ENCODE data around the gene KIF7.
A peak's percentile ranks its signal among the peaks of the same experiment; 100 is the strongest.

The KIF7 gene

DNA sequence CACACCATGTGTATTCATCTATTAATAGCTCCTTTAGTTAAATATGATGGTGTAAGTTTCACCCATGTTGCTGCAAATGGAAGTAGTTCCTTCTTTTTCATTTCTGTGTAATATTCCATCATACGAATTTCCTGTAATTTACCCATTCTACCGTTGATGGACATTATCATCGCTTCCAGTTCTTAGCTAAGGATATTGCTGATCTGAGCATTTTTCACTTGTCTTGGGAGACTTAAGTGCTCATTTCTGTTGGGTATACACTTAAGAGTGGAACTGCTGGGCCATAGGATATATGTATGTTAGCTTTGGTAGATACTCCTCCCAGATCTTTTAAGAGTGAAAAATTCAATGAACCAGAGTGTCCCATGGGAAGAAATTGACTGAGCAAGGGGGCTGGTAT is 12.9 kb upstream of the KIF7 start:
- no peak for DNase-seq

DNA sequence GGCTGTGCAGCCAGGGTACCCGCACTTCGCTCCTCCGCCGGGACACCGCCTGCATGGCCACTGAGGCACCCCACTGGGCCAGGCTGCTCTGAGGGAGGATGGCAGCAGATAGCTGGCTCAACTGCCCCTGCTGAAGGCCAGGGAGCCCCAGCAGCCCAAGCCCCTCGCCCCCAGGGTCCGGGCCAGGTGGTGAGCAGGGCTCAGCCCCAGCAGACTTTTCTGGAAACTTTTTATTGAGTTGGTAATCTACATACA is 12.4 kb upstream of the KIF7 start:
- no peak for DNase-seq

DNA sequence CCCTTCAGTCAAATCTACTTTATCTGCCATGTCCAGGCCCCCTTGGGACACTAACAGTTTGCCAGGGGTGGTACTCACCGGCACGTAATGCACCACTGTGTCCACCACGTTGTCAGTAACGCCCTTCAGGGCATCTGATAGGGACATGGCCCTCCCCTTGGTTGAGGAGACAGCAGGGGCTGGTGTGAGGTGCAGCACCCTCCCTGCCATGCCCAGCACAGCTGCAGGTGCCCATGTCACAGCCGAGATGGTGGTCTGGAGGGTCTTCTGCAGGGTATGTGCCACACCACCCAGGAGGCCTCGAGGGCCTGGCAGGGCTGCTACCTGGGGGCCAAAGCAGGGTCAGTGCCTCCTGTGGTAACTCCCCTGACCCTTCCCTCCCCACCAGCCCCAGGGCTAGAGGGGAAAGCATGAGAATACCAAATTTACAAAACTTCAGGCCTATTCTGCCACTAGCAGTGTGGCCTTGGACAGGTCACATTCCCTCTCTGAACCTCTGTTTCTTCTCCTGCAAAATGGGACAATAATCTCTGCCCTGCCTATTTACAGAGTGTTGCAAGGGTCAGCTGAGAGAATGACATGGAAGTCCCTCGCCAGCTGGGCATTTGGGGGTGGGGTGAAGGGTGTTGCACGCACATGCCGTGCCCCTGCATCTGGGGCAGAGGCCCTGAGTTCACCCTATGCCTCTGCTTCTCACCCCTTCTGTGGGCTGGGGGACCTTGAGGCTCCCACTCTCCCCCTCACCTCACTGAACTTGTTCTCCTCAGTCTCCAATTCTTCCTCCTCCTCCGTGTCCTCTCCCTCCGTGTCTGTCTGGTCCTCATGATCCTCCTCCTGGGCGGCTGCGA is 11.8 kb upstream of the KIF7 start:
- no peak for DNase-seq

DNA sequence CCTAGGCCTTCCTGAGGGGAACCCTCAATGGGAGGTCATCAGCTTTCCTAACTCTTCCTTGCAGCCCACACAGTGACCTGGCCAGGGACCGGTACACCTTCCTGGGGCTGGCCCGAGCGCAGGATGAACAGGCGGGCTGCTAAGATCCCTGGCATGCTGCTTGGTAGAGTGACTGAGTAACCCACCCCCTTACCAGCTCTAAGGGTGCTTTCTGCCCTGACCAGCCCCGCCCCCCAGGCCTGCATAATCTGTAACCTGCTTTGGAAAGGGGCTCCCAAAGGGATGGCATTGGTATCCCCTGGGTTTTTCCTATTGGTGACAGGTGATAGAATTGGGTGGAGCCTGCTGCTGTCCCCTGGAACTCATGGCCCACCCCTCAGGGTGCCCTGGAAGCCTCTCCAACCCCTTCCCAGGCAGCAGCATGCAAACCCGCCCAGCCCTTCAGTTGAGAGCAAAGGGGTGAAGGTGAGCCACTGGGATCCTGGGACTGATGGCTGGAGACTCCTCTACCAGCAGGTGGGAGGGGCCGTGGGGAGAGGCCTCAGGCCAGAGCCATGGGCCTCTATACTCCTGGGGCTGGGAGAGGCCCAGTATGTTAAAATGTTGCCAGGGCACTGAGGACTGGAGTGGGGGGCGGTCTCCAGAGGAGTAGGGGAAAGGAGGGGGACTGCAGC is 11.1 kb upstream of the KIF7 start:
- DNase-seq, result no peak

DNA sequence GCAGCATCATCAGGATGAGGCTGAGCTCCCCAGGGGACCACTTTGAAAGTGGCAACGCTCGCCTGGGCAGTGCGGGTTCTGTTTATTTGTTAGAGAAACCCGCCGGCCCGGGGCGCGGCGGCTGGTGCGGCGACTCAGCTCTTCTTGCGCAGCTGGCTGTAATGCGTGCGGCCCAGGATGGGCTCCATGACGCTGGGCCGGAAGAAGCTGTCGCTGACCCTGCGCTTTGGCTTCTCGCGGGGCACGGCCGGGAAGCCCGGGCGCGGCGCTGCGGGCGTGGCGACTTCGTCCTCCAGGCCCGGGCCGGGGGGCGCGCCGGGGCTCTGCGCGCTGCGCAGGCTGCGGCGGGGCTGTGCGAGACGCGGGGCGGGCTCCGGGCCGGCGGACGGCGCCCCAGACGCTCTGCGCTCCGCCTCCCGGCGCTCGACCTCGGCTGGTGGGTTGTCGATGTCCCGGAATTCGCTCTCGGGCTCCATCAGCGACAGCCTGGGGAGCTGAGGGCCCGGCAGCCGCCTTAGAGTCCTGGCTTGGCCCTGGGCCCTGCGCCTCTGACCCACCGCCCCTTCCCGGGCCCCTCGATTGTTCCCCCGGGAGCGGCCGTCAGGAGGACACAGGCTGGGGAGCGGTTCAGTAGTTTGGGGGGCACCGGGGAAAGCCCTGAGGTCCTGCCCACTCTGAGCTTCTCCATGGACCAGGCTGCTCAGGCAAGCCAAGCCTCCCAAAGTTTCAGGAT is 10.3 kb upstream of the KIF7 start:
- no peak for DNase-seq

DNA sequence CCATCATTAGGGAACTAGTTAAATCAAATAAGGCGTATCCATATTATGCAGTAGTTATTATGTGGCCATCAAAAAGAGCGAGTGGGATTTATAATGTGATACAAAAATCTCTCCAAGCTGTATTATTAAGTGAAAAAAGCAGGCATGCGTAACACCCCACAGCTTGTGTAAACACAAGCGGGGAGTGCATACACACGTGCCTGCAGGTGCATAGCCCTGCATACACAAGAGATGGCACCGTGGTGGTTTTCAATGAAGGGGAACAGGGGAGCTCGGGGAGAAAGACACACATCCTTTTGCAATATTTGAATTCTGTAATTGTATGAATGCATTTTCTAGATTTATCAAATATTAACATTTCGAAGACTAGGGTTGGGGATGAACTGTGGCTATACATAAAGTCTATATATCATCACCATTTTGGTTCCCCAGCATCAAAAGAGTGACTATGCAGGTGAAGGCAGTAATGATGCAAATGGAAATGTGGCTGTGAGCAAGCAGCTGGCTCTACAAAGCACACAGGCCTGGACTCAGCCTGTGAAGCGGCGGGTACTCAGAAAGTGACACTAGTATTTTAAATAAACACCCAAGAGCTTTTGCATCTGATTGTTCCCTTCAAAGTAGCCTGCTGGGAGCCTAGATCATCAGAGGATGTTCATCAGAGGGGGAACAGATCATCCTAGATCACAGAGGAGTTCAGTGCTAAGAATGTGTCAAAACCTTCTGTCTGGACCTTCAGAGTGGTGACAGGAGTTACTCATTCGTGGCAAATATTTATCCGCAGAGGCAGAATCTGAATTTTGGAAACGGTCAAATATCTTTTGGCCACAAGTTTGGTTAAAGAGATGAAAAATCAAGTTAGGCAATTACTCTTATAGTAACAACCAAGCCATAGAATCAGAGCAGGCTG is 9.4 kb upstream of the KIF7 start:
- DNase-seq, result no peak

DNA sequence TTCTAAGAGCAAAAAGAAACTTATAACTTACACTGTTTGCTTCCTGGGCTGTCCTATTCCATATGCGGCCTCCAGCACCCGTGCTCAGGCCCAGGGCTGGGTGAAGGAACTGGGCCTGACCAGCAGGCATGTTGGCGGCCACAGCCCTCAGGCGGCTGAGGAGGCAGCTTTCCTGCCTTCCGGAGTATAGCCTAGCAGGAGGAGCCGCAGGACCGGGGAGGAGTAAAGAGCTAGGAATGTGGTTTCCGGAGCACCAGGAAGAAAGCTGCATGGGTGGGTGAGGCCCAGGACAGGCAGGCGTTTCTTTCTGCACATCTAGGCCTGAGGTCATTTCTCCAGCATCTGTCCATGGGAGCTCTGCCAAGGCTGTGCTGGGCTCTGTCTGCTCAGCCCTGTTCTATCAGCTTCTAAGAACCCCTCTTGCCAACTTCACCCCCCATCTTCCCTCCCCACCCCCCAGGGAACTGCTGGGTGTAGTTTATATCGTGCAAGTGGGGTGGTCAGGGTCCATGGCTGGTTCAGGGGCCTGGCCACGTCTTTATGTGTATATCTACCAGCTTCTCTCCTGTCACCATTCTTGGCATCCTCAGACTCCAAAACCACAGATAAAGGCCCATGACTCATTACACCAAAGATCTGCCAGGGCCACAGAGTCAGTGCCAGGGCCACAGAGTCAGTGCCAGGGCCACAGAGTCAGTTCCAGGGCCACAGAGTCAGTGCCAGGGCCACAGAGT is 7.8 kb upstream of the KIF7 start:
- DNase-seq, result no peak

DNA sequence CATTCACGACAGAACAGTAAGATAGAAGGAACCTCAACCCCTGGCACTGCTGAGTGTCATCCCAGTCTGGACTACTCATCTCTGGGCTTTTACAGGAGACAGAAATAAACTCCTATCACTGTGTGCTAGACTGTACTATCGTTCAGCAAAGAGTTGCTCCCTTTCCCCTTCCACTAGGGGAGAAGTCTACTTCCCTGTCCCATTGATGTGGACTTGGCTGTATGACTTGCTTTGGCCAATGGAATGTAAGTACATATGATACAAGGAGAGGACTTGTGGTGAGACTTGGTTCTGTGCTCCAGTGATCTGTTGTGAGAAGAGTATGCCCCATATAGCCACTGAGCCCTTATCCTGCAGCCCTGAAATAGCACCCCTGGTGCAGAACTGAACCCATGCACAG is 5.3 kb upstream of the KIF7 start:
- no peak for DNase-seq

DNA sequence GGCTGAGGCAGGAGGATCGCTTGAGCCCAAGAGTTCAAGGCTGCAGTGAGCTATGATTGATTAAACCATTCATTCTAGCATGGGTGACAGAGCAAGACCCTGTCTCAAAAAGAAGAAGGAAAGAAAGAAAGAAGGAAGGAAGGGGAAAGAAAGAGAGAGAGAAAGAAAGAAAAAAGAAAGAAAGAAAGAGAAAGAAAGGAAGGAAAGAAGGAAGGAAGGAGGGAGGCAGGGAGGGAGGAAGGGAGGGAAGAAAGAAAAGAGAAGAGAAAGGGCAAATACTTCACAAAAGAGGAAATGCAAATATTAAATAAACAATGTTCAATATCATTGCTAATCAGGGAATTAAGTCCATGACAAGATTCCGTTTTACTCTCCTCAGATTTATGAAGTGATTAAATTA is 4.0 kb upstream of the KIF7 start:
- no peak for DNase-seq

DNA sequence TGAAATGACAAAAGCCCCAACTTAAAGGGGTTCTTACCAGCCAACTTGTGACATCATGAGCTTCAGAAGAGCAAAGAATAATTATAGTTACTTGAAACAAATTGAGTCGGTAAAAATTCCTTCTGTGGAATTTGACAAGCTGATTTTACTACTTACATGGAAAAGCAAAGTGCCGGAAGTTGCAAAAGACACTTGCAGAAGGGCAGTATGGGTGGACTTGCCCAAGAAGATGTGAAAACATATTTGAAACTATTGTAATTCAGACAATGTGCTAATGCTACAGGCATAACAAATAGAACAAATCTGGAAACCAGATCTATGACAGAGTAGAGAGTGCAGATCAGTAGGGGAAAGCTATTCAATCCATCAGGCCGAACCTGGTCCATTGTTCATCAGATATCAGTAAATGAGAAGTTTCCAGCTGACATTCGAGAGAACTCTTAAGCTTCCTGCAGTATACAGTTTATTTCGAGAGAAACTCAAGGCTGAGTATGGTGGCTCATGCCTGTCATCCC is 2.5 kb upstream of the KIF7 start:
- DNase-seq, result no peak

DNA sequence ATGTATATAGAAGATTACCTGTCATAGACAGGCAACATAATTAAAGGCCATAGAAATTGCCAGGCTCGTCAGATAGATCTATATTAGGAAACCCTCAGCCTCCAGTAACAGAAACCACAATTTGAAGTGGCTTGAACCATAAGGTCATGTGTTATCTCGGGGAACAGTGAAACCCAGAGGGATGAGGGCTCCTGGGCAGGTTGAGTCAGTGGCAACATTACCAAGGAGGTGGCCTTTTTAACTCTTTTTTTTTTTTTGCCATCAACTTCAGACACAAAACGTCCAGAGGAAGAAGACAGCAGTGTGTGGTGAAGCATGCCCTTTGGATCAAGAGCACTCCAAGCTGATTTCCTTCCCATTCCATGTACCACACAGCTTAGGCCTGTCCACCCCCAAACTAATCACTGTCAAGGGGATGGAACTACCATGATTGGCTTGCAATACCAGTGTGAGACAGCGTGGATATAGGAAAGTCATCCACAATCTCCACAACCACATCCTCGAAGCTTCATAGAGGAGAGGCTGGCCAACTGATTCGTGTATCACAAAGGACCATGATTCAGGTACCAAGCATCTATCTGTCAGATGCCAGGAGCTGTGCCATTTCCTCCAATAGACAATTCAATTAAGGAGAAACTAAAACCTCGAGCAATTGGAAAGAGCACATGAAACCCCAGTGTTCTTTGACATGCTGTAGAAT is 999 bp upstream of the KIF7 start:
- DNase-seq, result no peak

DNA sequence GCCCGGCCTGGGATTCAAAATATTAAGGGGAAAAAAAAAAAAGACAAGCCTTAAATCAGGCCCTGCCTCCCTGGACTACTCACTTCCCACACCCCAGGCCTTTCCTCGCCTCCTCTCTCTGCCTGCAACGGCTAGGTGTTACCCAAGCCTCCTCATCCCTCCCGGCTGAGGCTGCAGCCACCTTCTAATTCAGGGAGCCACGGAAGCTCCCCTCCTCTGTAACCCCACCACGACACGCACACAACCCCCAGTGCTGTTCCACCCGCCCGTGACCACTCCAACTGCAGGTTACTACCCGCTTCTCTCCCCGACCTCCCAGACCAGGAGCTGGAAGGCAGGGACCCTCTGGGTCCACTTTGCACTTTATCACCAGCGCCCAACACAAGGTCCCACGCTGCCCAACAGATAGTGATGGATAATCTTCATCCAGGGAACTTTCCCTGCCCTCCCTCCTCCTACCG is 936 bp downstream of the KIF7 start:
- no peak for DNase-seq

DNA sequence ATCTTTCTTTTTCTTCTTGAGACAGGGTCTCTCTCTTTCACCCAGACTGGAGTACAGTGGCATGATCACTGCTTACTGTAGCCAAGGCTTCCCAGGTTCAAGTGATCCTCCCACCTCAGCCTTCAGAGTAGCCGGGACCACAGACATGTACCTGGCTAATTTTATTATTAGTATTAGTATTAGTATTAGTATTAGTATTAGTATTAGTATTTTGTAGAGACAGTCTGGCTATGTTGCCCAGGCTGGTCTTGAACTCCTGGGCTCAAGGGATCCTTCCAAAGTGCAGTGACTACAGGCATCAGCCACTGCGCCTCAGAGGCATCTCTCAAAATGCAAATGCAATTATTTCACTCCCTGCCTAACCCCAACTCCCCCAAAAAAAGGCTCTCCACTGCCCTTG is 1.7 kb downstream of the KIF7 start:
- DNase-seq, result no peak

DNA sequence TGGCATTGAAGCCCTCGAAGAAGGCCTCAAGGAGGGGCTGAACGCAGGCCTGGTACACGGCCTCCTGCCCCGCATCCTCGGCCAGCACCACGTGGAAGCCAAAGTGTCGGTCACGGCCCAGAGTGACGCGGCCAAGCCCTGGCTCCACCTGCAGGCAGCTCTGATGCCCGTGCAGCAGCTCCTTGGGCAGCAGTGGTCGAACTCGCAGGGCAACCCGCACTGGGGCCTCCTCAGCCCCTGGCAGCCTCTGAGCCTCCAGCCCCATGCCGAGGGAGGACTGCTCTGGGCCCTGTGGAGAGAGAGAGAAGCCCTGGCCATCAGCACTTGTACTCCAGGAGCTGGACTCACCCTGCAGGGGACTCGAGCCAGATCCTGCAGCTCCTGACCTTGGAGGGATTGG is 2.6 kb downstream of the KIF7 start:
- no peak for DNase-seq

DNA sequence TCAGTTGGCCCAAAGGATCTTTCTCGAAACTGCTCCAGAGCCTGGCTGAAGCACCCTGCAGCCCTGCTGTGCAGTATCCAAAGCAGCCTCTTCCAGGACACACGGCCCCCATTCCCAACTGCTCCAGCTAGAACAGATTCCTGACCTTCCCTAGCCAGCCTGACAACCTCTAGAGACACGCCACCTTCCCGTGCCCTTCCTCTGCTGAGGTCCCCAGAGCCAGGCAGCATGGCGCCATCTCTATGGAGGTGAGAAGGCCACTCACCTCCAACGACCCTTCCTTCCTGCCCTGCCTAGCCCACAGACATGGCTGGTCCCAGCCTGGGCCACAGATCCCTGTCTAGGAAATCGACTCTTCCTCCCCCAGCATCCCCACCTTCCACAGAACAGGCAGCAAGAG is 3.1 kb downstream of the KIF7 start:
- DNase-seq, result no peak

DNA sequence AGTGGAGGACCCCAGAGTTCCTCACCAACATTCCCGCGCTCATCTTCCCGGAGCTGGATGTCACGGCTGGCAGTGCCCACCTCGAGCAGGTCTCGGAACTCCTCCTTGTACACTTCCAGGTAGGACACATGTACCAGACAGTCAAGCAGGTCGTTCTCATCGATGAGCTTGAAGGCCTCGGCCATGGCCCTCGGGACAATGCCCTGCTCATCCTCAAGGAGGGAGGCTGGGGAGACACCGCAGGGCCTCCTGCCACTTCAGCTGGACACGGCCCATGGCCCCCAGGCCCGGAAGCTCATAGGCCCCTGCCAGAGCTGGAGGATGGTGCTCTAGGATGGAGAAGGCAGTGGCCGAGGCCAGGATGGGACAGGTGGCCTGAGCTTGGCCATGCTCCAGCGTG is 5.6 kb downstream of the KIF7 start:
- DNase-seq, result no peak

DNA sequence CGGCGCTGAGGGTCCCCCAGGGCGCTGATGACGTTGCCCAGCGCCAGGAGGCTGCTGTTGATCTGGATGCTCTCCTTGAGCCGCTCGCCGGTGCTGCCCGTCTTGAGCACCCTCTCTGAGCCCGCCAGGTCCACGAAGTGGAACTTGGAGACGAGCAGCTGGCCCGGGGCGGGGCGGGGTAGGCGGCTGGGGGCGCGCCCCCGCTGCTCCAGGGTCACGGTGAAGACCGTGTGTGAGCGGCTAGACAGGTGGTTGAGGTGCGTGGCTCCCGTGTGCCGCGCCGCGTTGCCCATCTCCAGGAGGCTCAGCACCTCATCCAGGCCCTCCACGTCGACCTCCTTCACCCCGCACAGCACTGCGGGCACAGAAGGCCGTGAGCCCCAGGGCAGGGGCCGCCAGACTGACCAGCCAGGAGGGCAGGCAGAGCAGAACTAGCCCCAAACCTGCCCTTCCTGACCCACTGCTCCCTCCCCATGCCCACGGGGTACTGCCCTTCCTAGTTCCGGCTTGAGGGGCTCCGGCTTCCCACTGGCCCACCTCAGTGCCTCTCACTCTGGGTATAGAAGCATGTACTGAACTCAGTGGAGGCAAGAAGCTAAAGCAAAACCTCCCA is 6.1 kb downstream of the KIF7 start:
- no peak for DNase-seq

DNA sequence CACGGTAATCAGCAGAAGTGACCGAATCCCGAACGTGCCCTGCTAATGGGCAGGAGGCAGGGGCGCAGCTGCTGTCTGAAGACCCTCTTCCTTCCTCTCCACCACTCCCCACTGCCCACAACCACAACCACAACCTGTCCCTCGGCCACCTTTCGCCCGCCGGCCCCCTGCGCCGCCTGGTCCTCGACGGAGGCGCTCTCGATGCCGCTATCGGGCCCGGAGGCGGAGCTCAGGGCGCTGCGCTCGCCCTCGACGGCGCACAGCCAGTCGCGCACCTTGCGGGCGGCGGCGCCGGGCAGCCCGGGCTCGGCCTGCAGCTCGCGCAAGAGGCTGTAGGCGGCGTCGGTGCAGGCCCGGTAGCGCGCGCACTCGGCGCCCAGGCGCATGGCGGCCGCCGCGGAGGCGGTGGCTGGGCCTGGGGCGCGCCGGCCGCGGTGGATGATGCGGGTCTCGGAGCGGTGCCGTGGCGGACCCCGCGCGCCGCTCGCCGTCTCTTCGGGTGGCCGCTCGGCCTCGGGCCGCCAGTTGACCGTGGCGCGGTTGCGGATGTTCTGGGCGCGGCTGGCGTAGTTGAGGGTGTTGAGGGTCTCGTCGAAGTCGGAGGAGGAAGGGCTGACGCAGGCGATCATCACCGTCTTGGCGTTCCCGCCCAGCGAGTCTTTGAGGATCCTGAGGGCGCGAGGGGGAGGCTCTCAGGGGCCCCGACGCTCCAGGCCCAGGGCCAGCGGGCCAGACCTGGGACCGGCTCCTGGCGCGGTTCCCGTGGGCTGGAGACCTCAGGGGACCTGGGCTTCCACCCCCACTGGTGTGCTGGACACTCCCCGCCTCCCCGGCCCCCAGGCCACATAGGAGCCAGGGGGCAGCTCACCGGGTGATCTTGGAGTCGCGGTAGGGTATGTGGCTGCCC is 6.9 kb downstream of the KIF7 start:
- no peak for DNase-seq

DNA sequence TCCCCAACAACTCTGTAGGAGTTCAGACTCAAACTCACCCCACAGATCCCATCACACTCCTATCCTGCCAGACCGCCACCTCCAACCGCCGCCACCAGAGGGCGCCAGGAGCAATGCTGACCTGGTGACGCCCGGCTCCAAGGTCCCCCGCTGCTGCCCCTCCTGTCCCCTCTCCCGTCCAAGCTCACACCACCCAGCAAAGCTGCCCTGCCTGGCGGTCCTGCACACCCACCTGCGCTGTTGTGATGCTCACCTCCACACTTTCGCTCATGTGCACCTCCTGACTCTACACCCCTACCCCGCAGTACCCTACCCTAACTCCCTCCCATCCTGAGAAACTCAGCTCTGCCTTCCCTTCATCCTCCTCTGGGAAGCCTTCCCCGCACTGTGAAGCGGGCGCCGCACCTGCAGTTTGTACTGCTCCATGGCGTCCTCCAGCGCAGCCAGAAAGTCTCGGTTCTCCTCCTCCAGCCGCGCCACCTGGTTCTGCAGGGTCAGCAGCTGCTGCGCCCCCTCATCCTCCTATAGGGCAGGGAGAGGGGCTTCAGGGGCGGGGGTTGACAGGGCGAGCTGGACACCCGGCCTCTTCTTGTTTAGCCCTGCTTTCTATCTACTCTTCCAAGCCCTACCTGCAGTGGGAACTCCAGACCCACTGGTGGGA is 7.9 kb downstream of the KIF7 start:
- peak; percentile 26 for DNase-seq

Data from activated gamma-delta T cell (primary cell).